Stomach (tissue), 4 donors: ENCODE results near the gene YPEL2.

ENCODE experiments used
- POLR2A ChIP-seq, 4 donors: fragments of 450-650 bp; IDR thresholded peaks; one replicate each; pipeline ENCODE4 v1.6.1; 2016; ENCODE audit warnings: antibody characterized with exemption in 4 of 4, control low read depth in 2 of 4, mild to moderate bottlenecking in 1 of 4, moderate library complexity in 1 of 4
- TF ChIP-seq, protein P1 (sequence below), 7 experiments: fragments of 450-650 bp in 4 of 7; fragments of 200-600 bp in 3 of 7; sonication (generic) in 3 of 7; IDR thresholded peaks; one replicate each; pipeline ENCODE4 v1.5.1; 2016 to 2019; ENCODE audit warnings: antibody characterized with exemption in 7 of 7, control low read depth in 2 of 7, mild to moderate bottlenecking in 1 of 7

DNA sequence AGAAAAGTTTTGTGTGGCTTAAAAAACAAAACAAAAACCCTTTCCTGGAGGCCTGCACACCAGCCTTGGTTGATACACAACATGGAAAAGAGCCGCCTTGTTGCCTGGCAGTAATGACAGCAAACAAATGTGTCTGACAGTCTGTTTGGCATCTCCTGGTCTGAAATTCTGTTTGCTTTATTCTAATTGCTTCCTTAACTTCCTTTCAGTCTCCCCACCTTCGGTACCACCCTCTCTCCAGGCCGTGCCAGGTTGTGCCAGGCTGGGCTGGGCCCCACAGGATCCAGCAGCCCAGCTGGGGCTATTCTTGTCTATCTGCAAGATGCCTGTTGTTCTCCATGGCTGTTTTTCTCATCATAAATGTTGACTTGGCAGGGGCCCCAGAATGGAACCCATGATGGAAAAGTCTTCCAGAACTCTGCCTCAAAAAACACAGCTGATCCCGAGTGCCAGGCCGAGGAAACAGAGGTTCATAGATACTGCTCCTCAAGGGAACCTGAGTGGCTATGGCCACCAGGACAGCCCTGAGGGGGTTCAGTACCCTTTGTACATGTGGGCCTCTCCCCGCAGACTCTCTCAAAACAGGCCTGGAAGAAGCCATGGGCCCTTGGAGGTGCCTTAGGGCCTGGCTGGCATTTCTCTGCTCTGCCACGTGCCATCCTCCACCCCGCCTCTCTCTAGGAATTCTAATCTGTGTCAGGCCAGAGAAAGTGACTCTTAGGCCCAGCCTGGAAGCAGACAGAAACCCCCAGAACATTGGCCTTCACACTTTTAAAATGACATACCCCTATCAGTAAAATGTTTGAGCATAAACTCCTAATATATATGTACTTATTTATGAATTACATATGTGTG lies 50.5 kb downstream of the YPEL2 start:
- TF ChIP-seq, protein P1, sequence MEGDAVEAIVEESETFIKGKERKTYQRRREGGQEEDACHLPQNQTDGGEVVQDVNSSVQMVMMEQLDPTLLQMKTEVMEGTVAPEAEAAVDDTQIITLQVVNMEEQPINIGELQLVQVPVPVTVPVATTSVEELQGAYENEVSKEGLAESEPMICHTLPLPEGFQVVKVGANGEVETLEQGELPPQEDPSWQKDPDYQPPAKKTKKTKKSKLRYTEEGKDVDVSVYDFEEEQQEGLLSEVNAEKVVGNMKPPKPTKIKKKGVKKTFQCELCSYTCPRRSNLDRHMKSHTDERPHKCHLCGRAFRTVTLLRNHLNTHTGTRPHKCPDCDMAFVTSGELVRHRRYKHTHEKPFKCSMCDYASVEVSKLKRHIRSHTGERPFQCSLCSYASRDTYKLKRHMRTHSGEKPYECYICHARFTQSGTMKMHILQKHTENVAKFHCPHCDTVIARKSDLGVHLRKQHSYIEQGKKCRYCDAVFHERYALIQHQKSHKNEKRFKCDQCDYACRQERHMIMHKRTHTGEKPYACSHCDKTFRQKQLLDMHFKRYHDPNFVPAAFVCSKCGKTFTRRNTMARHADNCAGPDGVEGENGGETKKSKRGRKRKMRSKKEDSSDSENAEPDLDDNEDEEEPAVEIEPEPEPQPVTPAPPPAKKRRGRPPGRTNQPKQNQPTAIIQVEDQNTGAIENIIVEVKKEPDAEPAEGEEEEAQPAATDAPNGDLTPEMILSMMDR (IDR thresholded peaks at IDR 0.05) = no peak
- no peak for TF ChIP-seq POLR2A (IDR thresholded peaks at IDR 0.05)
